Measurements from ENCODE around the gene CRYBA2. TPM values are rescaled to one million over a fixed set of nuclear protein-coding genes. Genes with fewer than 3 reads are reported as not detected.

CRYBA2 gene
- total and polyA plus RNA-seq, 2 experiments from 2014 or later, result not detected

DNA sequence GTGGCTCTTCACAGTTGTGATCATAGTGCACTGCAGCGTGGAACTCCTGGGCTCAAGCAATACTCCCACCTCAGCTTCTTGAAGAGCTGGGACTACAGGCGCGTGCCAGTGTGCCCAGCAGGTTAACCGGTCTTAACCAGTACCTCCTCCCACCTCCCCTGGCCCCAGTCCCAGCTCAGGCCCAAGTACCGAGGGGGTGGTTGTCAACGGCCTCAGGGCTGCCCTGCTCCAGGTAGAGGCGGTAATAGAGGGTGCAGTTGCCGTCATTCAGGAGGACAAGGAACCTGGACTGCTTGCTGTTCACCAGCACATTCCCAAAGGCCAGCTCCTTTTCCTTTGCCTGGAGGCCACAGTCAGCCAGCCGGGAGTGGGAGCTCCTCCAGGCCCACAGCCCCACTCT, 28.4 kb upstream of the CRYBA2 start:
- DNase-seq (ENCODE audit: low spot score) (no peak), ATAC-seq (no peak)
- no peaks in the 10 kb centered on the region for H4K20me1 ChIP-seq (replicated peaks; ENCODE audit: insufficient read depth)
- H3K4me3 ChIP-seq, result no peak overlapping the region
- TF ChIP-seq POLR2AphosphoS5 (IDR thresholded peaks at IDR 0.05; ENCODE audit: low read depth) (no peak), JUNB (IDR thresholded peaks at IDR 0.05; ENCODE audit: unreplicated experiment) (no peak), ZNF331 (CRISPR knock-in tag; IDR thresholded peaks at IDR 0.05; ENCODE audit: low read depth) (no peak), EZH2 (IDR thresholded peaks at IDR 0.05; ENCODE audit: low read depth, unreplicated experiment) (no peak), ZNF114 (CRISPR knock-in tag; IDR thresholded peaks at IDR 0.05) (no peak), EZH2phosphoT487 (IDR thresholded peaks at IDR 0.05; ENCODE audit: unreplicated experiment) (no peak), STAT1 (IDR thresholded peaks at IDR 0.05; ENCODE audit: unreplicated experiment) (no peak), CREB1 (CRISPR knock-in tag; IDR thresholded peaks at IDR 0.05; ENCODE audit: low read depth) (no peak), NANOG (IDR thresholded peaks at IDR 0.05; ENCODE audit: borderline replicate concordance) (no peak)
- TF ChIP-seq, protein P1, sequence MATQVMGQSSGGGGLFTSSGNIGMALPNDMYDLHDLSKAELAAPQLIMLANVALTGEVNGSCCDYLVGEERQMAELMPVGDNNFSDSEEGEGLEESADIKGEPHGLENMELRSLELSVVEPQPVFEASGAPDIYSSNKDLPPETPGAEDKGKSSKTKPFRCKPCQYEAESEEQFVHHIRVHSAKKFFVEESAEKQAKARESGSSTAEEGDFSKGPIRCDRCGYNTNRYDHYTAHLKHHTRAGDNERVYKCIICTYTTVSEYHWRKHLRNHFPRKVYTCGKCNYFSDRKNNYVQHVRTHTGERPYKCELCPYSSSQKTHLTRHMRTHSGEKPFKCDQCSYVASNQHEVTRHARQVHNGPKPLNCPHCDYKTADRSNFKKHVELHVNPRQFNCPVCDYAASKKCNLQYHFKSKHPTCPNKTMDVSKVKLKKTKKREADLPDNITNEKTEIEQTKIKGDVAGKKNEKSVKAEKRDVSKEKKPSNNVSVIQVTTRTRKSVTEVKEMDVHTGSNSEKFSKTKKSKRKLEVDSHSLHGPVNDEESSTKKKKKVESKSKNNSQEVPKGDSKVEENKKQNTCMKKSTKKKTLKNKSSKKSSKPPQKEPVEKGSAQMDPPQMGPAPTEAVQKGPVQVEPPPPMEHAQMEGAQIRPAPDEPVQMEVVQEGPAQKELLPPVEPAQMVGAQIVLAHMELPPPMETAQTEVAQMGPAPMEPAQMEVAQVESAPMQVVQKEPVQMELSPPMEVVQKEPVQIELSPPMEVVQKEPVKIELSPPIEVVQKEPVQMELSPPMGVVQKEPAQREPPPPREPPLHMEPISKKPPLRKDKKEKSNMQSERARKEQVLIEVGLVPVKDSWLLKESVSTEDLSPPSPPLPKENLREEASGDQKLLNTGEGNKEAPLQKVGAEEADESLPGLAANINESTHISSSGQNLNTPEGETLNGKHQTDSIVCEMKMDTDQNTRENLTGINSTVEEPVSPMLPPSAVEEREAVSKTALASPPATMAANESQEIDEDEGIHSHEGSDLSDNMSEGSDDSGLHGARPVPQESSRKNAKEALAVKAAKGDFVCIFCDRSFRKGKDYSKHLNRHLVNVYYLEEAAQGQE (IDR thresholded peaks at IDR 0.05; ENCODE audit: unreplicated experiment), result no peak
- TF ChIP-seq, protein P2, sequence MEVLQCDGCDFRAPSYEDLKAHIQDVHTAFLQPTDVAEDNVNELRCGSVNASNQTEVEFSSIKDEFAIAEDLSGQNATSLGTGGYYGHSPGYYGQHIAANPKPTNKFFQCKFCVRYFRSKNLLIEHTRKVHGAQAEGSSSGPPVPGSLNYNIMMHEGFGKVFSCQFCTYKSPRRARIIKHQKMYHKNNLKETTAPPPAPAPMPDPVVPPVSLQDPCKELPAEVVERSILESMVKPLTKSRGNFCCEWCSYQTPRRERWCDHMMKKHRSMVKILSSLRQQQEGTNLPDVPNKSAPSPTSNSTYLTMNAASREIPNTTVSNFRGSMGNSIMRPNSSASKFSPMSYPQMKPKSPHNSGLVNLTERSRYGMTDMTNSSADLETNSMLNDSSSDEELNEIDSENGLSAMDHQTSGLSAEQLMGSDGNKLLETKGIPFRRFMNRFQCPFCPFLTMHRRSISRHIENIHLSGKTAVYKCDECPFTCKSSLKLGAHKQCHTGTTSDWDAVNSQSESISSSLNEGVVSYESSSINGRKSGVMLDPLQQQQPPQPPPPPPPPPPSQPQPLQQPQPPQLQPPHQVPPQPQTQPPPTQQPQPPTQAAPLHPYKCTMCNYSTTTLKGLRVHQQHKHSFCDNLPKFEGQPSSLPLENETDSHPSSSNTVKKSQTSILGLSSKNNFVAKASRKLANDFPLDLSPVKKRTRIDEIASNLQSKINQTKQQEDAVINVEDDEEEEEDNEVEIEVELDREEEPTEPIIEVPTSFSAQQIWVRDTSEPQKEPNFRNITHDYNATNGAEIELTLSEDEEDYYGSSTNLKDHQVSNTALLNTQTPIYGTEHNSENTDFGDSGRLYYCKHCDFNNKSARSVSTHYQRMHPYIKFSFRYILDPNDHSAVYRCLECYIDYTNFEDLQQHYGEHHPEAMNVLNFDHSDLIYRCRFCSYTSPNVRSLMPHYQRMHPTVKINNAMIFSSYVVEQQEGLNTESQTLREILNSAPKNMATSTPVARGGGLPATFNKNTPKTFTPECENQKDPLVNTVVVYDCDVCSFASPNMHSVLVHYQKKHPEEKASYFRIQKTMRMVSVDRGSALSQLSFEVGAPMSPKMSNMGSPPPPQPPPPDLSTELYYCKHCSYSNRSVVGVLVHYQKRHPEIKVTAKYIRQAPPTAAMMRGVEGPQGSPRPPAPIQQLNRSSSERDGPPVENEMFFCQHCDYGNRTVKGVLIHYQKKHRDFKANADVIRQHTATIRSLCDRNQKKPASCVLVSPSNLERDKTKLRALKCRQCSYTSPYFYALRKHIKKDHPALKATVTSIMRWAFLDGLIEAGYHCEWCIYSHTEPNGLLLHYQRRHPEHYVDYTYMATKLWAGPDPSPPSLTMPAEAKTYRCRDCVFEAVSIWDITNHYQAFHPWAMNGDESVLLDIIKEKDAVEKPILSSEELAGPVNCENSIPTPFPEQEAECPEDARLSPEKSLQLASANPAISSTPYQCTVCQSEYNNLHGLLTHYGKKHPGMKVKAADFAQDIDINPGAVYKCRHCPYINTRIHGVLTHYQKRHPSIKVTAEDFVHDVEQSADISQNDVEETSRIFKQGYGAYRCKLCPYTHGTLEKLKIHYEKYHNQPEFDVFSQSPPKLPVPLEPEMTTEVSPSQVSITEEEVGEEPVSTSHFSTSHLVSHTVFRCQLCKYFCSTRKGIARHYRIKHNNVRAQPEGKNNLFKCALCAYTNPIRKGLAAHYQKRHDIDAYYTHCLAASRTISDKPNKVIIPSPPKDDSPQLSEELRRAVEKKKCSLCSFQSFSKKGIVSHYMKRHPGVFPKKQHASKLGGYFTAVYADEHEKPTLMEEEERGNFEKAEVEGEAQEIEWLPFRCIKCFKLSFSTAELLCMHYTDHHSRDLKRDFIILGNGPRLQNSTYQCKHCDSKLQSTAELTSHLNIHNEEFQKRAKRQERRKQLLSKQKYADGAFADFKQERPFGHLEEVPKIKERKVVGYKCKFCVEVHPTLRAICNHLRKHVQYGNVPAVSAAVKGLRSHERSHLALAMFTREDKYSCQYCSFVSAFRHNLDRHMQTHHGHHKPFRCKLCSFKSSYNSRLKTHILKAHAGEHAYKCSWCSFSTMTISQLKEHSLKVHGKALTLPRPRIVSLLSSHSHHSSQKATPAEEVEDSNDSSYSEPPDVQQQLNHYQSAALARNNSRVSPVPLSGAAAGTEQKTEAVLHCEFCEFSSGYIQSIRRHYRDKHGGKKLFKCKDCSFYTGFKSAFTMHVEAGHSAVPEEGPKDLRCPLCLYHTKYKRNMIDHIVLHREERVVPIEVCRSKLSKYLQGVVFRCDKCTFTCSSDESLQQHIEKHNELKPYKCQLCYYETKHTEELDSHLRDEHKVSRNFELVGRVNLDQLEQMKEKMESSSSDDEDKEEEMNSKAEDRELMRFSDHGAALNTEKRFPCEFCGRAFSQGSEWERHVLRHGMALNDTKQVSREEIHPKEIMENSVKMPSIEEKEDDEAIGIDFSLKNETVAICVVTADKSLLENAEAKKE (CRISPR knock-in tag; IDR thresholded peaks at IDR 0.05), result no peak
- TF ChIP-seq, protein P3, sequence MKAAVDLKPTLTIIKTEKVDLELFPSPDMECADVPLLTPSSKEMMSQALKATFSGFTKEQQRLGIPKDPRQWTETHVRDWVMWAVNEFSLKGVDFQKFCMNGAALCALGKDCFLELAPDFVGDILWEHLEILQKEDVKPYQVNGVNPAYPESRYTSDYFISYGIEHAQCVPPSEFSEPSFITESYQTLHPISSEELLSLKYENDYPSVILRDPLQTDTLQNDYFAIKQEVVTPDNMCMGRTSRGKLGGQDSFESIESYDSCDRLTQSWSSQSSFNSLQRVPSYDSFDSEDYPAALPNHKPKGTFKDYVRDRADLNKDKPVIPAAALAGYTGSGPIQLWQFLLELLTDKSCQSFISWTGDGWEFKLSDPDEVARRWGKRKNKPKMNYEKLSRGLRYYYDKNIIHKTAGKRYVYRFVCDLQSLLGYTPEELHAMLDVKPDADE (IDR thresholded peaks at IDR 0.05), result no peak
- TF ChIP-seq, protein P4, sequence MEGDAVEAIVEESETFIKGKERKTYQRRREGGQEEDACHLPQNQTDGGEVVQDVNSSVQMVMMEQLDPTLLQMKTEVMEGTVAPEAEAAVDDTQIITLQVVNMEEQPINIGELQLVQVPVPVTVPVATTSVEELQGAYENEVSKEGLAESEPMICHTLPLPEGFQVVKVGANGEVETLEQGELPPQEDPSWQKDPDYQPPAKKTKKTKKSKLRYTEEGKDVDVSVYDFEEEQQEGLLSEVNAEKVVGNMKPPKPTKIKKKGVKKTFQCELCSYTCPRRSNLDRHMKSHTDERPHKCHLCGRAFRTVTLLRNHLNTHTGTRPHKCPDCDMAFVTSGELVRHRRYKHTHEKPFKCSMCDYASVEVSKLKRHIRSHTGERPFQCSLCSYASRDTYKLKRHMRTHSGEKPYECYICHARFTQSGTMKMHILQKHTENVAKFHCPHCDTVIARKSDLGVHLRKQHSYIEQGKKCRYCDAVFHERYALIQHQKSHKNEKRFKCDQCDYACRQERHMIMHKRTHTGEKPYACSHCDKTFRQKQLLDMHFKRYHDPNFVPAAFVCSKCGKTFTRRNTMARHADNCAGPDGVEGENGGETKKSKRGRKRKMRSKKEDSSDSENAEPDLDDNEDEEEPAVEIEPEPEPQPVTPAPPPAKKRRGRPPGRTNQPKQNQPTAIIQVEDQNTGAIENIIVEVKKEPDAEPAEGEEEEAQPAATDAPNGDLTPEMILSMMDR (conservative IDR thresholded peaks at IDR 0.05; ENCODE audit: low read depth in 2 of 2), result no peak
- no peak overlapping the region for H2AFZ ChIP-seq
- Mint-ChIP-seq H3K4me3 (no peak overlapping the region), H3K9me3 (no peaks in the 10 kb centered on the region), H3K4me1 (no peaks in the 10 kb centered on the region; the same call in 2 of the 3 replicates), H3K36me3 (ENCODE audit: low read depth) (no peaks in the 10 kb centered on the region), H3K27ac (no peak overlapping the region), H3K27me3 (ENCODE audit: insufficient read depth, low read depth, poor library complexity) (peaks cover 3% of the 10 kb centered on the region)
- H3K4me2 ChIP-seq, result no peak overlapping the region
- no peaks in the 10 kb centered on the region for H3K4me1 ChIP-seq (ENCODE audit: insufficient read depth)
- no peaks in the 10 kb centered on the region for H3F3A ChIP-seq (replicated peaks; ENCODE audit: low read depth)
- H3K27ac ChIP-seq (ENCODE audit: low read depth), result no peak overlapping the region
- no peaks in the 10 kb centered on the region for H3K27me3 ChIP-seq (ENCODE audit: insufficient read depth)
- no peaks in the 10 kb centered on the region for H3K79me2 ChIP-seq (replicated peaks; ENCODE audit: insufficient read depth)
- no peaks in the 10 kb centered on the region for H3K36me3 ChIP-seq (ENCODE audit: insufficient read depth)
- H3K9me2 ChIP-seq (ENCODE audit: insufficient read depth), result no peaks in the 10 kb centered on the region
